22Rv1 (cell line): ENCODE data around the gene MRPL58.

Source experiments
- H3K27ac ChIP-seq: fragments of 450-650 bp; 2 replicates; pipeline ENCODE4 v1.5.1; 2017
- CTCF ChIP-seq: fragments of 450-650 bp; IDR thresholded peaks from 2 replicates; pipeline ENCODE4 v1.5.1; 2017; ENCODE audit warnings: mild to moderate bottlenecking
- ZFX ChIP-seq: fragments of 450-650 bp; IDR thresholded peaks from 2 replicates; pipeline ENCODE4 v1.6.1; 2017; ENCODE audit warnings: antibody characterized with exemption, borderline replicate concordance

MRPL58 gene

GRCh38 chr17:74979408-74980146, 32.9 kb upstream of the MRPL58 start:
- no peak overlapping the region for H3K27ac ChIP-seq
- TF ChIP-seq CTCF, result no peak
- no peak for TF ChIP-seq ZFX

DNA sequence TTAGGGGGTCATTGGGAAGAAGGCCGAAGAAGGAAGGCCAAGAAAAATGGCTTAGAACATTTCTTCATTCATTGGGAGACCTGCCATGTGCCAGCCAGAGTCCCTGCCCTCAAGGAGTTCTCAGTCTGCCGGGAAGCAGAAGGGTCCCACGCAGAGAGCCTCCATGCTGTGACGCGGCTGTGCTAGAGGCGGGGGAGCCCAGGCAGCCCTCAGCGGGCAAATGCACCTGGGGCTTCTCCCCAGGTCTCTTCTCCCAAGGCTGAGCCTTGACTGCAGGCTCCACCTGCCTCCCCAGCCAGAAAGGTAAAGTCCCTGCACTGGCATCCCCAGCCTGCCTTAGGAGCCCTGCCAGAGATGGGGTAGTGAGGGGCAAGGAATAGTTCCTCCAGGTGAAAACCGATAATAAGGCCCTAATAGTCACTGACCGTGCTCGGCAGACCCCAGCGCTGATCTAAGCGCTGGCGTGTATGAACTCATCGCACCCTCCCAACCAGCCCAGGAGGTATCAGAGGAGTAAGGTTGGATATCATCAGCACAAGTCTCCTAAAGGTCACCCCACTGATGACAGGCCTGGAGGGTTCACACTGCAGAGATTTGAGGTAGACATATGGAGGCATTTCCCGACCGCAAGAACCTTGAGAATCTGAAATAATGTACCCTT, 31.0 kb upstream of the MRPL58 start:
- H3K27ac ChIP-seq, result peak overlapping the region; percentile 82
- TF ChIP-seq ZFX (no peak), CTCF (no peak)

GRCh38 chr17:74981979-74982662, 30.3 kb upstream of the MRPL58 start:
- peak overlapping the region; percentile 82 for H3K27ac ChIP-seq
- TF ChIP-seq ZFX (no peak), CTCF (peak; percentile 21; the same call in 1 of the 2 replicates)

- H3K27ac ChIP-seq, result peak overlapping the region; percentile 82
Observed at GRCh38 chr17:74982663-74983313, 29.7 kb upstream of the MRPL58 start.

DNA sequence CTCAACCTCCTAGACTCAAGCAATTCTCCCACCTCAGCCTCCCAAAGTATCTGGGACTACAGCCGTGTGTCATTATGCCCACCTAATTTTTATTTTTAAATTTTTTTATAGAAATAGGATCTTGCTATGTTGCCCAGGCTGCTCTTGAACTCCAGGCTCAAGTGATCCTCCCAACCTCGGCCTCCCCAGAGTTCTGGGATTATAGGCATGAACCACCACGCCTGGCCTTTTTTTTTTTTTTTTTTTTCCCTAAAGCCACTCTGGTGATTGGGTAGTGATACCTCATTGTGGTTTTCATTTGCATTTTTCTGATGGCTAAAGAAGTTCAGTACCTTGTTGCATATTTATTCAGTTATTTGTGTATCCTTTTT, 26.3 kb upstream of the MRPL58 start:
- H3K27ac ChIP-seq, result peak overlapping the region; percentile 89
- TF ChIP-seq CTCF (no peak), ZFX (no peak)

- no peak for TF ChIP-seq ZFX
- no peak for TF ChIP-seq CTCF
- peak within 1 kb of the TSS; percentile 89 for H3K27ac ChIP-seq
Observed at GRCh38 chr17:74987418-74987908, 25.0 kb upstream of the MRPL58 start, which contains the start of gene CDR2L. CDR2L (plus strand) TSS chr17:74987632; CDS start chr17:74988044, 412 bp downstream.

- no peak for TF ChIP-seq ZFX
- peak; percentile 30 for TF ChIP-seq CTCF
- H3K27ac ChIP-seq, result peak overlapping the region; percentile 89
Observed at GRCh38 chr17:74987909-74988711, 24.4 kb upstream of the MRPL58 start.
